GM12878 (cell line): ENCODE results near the gene ANK3. TPM values are rescaled to one million over a fixed set of nuclear protein-coding genes. Genes with fewer than 3 reads are reported as not detected.

Experiments used
- ATAC-seq: fragments of 200-7000 bp; cut with Tn5 transposase; 3 replicates; pipeline ENCODE4 v1.9.1; 2020; ENCODE audit warnings: mild to moderate bottlenecking, moderate library complexity
- BruUV-seq: library from RNA; stranded (reverse); fragments of 400-500 nt; replicated peaks from 2 replicates; lab custom pipeline; 2021; lab: Mats Ljungman, UMichigan
- CTCF ChIA-PET: fragments of 300-600 bp; sonication (Branson Sonifier 250); formaldehyde crosslinking; extraction: SDS; loops from one replicate; lab custom pipeline; 2021; ENCODE audit warnings: inconsistent platforms; lab: Yijun Ruan, JAX
- POLR2A ChIA-PET: fragments of 350-600 bp; formaldehyde crosslinking; extraction: SDS; loops from one replicate; lab custom pipeline; 2021; ENCODE audit warnings: inconsistent platforms; lab: Charles Lee
- RAD21 ChIA-PET: fragments of 300-600 bp; sonication (Branson Sonifier 250); formaldehyde crosslinking; loops from one replicate; lab custom pipeline; 2023; ENCODE audit warnings: antibody characterized with exemption; ENCODE audit not compliant: unreplicated experiment; lab: Charles Lee
- SMC1A ChIA-PET: fragments of 300-600 bp; sonication (Branson Sonifier 250); formaldehyde crosslinking; loops from one replicate; lab custom pipeline; 2023; ENCODE audit not compliant: unreplicated experiment, uncharacterized antibody; lab: Charles Lee
- DNase-seq: peaks from one replicate; pipeline ENCODE4 v3.0.0-alpha.2; 2011; ENCODE audit warnings: low read depth, low spot score
- FAIRE-seq: peaks from 3 replicates; lab custom pipeline; 2011; peaks lifted over from hg19 to GRCh38; lab: Jason Lieb, UNC
- H2AFZ ChIP-seq: 2 replicates; pipeline ENCODE4 v1.6.0; 2011; ENCODE audit warnings: low read depth, low read length, control low read depth; ENCODE audit not compliant: control insufficient read depth
- H3K27ac ChIP-seq: 2 replicates; pipeline ENCODE4 v1.5.1; 2011; ENCODE audit warnings: control low read depth; ENCODE audit not compliant: control insufficient read depth, insufficient read depth
- H3K27me3 ChIP-seq, 2 experiments: replicated peaks in 1 of 2; 2 replicates each; pipeline versions ENCODE4 v1.6.0 to v1.6.1; 2011; ENCODE audit warnings: low read length in 1 of 2; ENCODE audit not compliant: control insufficient read depth in 2 of 2, insufficient read depth in 2 of 2
- H3K36me3 ChIP-seq, 2 experiments: 2 replicates each; pipeline ENCODE4 v1.5.1; 2011; ENCODE audit warnings: low read length in 1 of 2; ENCODE audit not compliant: control insufficient read depth in 2 of 2, insufficient read depth in 2 of 2
- H3K4me1 ChIP-seq: 2 replicates; pipeline ENCODE4 v1.6.1; 2011; ENCODE audit warnings: mild to moderate bottlenecking, low read length, moderate library complexity, mixed read lengths; ENCODE audit not compliant: control insufficient read depth, insufficient read depth
- H3K4me2 ChIP-seq: 2 replicates; pipeline ENCODE4 v1.6.0; 2011; ENCODE audit warnings: control low read depth; ENCODE audit not compliant: control insufficient read depth, insufficient read depth
- H3K4me3 ChIP-seq: fragments of 200-600 bp; sonication (generic); 2 replicates; pipeline ENCODE4 v1.5.1; 2016
- H3K79me2 ChIP-seq: 2 replicates; pipeline ENCODE4 v1.6.0; 2011; ENCODE audit warnings: low read length; ENCODE audit not compliant: control insufficient read depth, insufficient read depth
- H3K9ac ChIP-seq: 2 replicates; pipeline ENCODE4 v1.8.0; 2011; ENCODE audit warnings: low read length, control low read depth, mixed read lengths; ENCODE audit not compliant: control insufficient read depth, insufficient read depth
- H3K9me3 ChIP-seq: replicated peaks from 3 replicates; pipeline ENCODE4 v1.5.1; 2011; ENCODE audit warnings: mild to moderate bottlenecking, low read length; ENCODE audit not compliant: control insufficient read depth, insufficient read depth
- H4K20me1 ChIP-seq: 2 replicates; pipeline ENCODE4 v1.6.0; 2011; ENCODE audit not compliant: control insufficient read depth, insufficient read depth
- CHD1 ChIP-seq: IDR thresholded peaks from 2 replicates; pipeline ENCODE4 v1.6.1; 2012; ENCODE audit warnings: low read depth, low read length, improper control_type of control experiment
- EED ChIP-seq: sonication (generic); IDR thresholded peaks from 2 replicates; pipeline ENCODE4 v1.6.1; 2016; ENCODE audit warnings: antibody characterized with exemption, low read depth
- ESRRA ChIP-seq: IDR thresholded peaks from 2 replicates; pipeline ENCODE4 v1.6.1; 2012; ENCODE audit warnings: mild to moderate bottlenecking, low read length, improper control_type of control experiment
- LARP7 ChIP-seq: fragments of 450-650 bp; IDR thresholded peaks from 2 replicates; pipeline ENCODE4 v1.6.1; 2017; ENCODE audit warnings: mild to moderate bottlenecking
- NBN ChIP-seq: fragments of 450-650 bp; IDR thresholded peaks from 2 replicates; pipeline ENCODE4 v1.6.1; 2016
- PRDM15 ChIP-seq: fragments of 450-650 bp; formaldehyde crosslinking; IDR thresholded peaks from 2 replicates; pipeline ENCODE4 v1.4.0; 2020; ENCODE audit warnings: mild to moderate bottlenecking, moderate library complexity
- RAD21 ChIP-seq: IDR thresholded peaks from 2 replicates; pipeline ENCODE4 v1.6.1; 2011; ENCODE audit warnings: mild to moderate bottlenecking, low read depth, low read length, moderate library complexity; ENCODE audit not compliant: insufficient read depth
- RUNX3 ChIP-seq: IDR thresholded peaks from 2 replicates; pipeline ENCODE4 v1.6.1; 2012; ENCODE audit warnings: low read length, inconsistent platforms
- SMC3 ChIP-seq: IDR thresholded peaks from 2 replicates; pipeline ENCODE4 v1.6.1; 2011; ENCODE audit warnings: low read length, improper control_type of control experiment, borderline replicate concordance
- in situ Hi-C: fragments of 300-500 bp; cut with MboI; formaldehyde crosslinking; loops from 9 replicates; pipeline ENCODE4 v1.14.3; 2018; ENCODE audit warnings: mixed read lengths
- intact Hi-C: fragments of 100-400 bp; cut with micrococcal nuclease; formaldehyde crosslinking; loops from one replicate; pipeline ENCODE4 v1.14.2; 2022; ENCODE audit not compliant: unreplicated experiment
- polyA plus RNA-seq, 11 experiments: library from polyadenylated mRNA; depleted of rRNA in 4 of 11; unstranded in 6 of 11; stranded (reverse) in 5 of 11; fragments of >200 nt; fragmentation: Nextera tagmentation in 4 of 11; fragmentation: Illumina TruSeq in 1 of 11; extraction: Ambion mirVana in 4 of 11; extraction: Trizol in 1 of 11; gene quantifications; 1 replicate in 1 of 11; 2 replicates in 10 of 11; pipeline versions ENCODE4 v1.2.1 to v1.2.3, GENCODE V29; 2011 to 2016; ENCODE audit warnings: inconsistent platforms in 2 of 11, missing spikeins in 2 of 11, low read depth in 1 of 11
- total RNA-seq, 4 experiments: library from RNA; depleted of rRNA in 3 of 4; stranded (reverse); fragments of >200 nt in 3 of 4; fragmentation: Illumina TruSeq in 1 of 4; extraction: Trizol in 1 of 4; gene quantifications; 2 replicates each; pipeline versions ENCODE4 v1.2.1 to v1.2.3, GENCODE V29; 2013 to 2021
- TF ChIP-seq, protein P1 (sequence below), 3 experiments: IDR thresholded peaks in 2 of 3; conservative IDR thresholded peaks in 1 of 3; 2 replicates each; pipeline ENCODE4 v1.5.1; 2011; ENCODE audit warnings: low read depth in 3 of 3, low read length in 3 of 3, mild to moderate bottlenecking in 3 of 3, control low read depth in 2 of 3, moderate library complexity in 2 of 3, inconsistent platforms in 1 of 3, mixed read lengths in 1 of 3; ENCODE audit not compliant: control insufficient read depth in 2 of 3, insufficient read depth in 1 of 3; ENCODE audit errors: extremely low read depth in 1 of 3

ANK3 gene
- total and polyA plus RNA-seq, 10 of the 15 experiments (the other 5 are each of a cell fraction or from before 2014, with no cell fraction given), result 0.06 to 0.82 (median 0.20) TPM; not detected in 2

GRCh38 chr10:60050366-60050765 is 339.3 kb downstream of the ANK3 start (continued):
- TF ChIP-seq NBN, result no peak
- TF ChIP-seq, all 136 proteins: peak for 0

DNA sequence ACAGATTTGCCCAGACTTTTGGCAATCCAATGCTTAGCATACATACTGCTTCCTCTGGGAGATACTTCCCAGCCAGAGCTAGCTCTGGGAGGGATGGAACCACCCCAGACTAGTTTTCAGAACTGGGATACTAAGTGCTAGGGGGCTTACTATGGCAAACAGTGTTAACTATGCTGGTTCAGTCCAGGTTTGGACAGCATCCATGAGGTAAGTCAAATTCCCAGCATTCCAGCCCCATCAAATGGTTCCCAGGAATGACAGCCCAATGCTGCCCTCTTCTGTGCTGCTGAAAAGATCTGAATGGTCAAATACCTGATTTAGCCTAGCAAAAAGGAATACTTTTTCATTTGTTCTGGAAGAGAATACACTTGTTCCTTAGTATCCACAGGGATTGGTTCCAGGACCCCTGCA is 341.6 kb downstream of the ANK3 start:
- in situ Hi-C loops (no loop called here), intact Hi-C loops (no loop called here)
- FAIRE-seq, result no peak
- Histone ChIP-seq H3K4me3 (no peak overlapping the region), H3K9me3 (no peaks in the 10 kb centered on the region), H4K20me1 (no peaks in the 10 kb centered on the region), H3K4me2 (no peak overlapping the region), H3K4me1 (no peaks in the 10 kb centered on the region), H3K9ac (no peak overlapping the region), H3K79me2 (no peaks in the 10 kb centered on the region), H3K27me3 (no peaks in the 10 kb centered on the region; a peak in 1 of 4 replicates), H3K27ac (no peak overlapping the region), H3K36me3 (no peaks in the 10 kb centered on the region), H2AFZ (no peak overlapping the region)
- POLR2A ChIA-PET, result no interaction called here
- SMC1A ChIA-PET, result interaction anchor here (1.2 to 1.5 kb wide), 2 partner anchors 10 to 418 kb away, joined by 4 read pairs; no protein-coding TSS in a partner anchor
- no TSS peak for BruUV-seq
- TF ChIP-seq CHD1 (no peak), ESRRA (no peak), SMC3 (0 out of 2 replicates have a peak, but pooled peaks have one; percentile 8), RUNX3 (no peak), RAD21 (0 out of 2 replicates have a peak, but pooled peaks have one; percentile 4), LARP7 (no peak), PRDM15 (CRISPR knock-in tag) (no peak), EED (no peak)
- TF ChIP-seq, protein P1, sequence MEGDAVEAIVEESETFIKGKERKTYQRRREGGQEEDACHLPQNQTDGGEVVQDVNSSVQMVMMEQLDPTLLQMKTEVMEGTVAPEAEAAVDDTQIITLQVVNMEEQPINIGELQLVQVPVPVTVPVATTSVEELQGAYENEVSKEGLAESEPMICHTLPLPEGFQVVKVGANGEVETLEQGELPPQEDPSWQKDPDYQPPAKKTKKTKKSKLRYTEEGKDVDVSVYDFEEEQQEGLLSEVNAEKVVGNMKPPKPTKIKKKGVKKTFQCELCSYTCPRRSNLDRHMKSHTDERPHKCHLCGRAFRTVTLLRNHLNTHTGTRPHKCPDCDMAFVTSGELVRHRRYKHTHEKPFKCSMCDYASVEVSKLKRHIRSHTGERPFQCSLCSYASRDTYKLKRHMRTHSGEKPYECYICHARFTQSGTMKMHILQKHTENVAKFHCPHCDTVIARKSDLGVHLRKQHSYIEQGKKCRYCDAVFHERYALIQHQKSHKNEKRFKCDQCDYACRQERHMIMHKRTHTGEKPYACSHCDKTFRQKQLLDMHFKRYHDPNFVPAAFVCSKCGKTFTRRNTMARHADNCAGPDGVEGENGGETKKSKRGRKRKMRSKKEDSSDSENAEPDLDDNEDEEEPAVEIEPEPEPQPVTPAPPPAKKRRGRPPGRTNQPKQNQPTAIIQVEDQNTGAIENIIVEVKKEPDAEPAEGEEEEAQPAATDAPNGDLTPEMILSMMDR (IDR thresholded peaks at IDR 0.05 in 2 of 3, conservative IDR thresholded peaks at IDR 0.05 in 1 of 3; ENCODE audit: control insufficient read depth in 2 of 3, extremely low read depth in 1 of 3, insufficient read depth in 1 of 3, low read depth in 3 of 3, low read length in 3 of 3), result peak in 1 of 3 experiments; percentile 16; a peak in 2 of 6 replicates
- DNase-seq, result no peak
- no peak for ATAC-seq
- RAD21 ChIA-PET, result interaction anchor here (1.2 to 1.9 kb wide), 2 partner anchors 13 to 183 kb away, joined by 3 to 6 read pairs; no protein-coding TSS in a partner anchor
- CTCF ChIA-PET, result interaction anchor here (0.5 to 1.8 kb wide), 4 partner anchors 120 to 405 kb away, joined by 3 to 5 read pairs (median 4); no protein-coding TSS in a partner anchor
